HCEC 1CT (cell line): ENCODE data around the gene PARG.
"Not testable (repeated sequence)": the region's sequence is repeated elsewhere in the genome, so short reads cannot be mapped to it uniquely, and the experiment has no call there.

Source experiments
- DNase-seq: peaks from one replicate; pipeline ENCODE4 v3.0.0-alpha.2; 2017

The PARG gene

DNA sequence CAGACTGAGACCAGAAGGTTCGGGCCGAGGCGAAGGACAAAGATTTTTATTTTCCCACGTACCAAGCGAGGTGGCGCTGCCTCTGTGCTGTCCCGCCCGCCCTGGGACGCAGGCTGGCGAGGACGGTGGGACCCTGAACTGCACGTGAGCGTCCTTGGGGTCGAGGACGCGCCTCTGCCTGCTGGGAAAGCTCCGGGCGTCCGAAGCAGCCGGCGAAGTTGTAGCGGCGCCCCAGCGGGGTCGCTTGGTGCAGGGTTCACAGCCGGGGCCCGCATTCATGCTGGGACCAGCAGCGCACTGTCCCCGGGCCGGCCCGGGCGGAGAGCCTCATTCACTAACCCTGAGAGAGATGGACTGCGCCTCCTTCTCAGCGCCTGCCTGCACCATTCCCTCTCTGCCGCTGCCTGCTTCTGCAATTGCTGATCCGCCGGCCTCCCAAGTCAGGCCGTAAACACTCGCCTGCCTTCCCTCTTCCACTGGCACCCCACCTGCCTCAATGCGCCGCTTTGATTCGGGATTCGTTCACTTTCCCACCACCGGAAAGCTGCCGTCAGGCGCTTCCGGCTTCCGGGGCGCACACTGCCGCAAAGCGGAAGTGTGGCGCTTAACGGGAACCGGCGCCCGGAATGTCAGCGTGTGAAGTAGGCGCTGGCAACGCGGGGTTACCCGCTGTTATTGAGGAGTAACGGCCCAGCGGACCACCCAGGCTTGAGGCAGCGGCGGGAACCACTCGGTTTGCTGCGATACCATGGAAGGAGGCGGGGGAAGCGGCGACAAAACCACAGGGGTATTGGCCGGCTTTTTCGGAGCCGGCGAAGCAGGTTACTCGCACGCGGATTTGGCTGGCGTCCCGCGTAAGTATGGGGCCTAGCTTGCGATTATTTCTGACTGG is at the start of gene PARG, which contains the start of gene TIMM23B:
Gene PARG, minus strand, starts transcription at position 581 of the 892 bp plus-strand sequence. Its CDS starts 302 bp downstream, at position 279.
Gene TIMM23B, plus strand, starts transcription at position 607 of the 892 bp plus-strand sequence. Its CDS starts 142 bp downstream, at position 749.
- peak; percentile 73 for DNase-seq

DNA sequence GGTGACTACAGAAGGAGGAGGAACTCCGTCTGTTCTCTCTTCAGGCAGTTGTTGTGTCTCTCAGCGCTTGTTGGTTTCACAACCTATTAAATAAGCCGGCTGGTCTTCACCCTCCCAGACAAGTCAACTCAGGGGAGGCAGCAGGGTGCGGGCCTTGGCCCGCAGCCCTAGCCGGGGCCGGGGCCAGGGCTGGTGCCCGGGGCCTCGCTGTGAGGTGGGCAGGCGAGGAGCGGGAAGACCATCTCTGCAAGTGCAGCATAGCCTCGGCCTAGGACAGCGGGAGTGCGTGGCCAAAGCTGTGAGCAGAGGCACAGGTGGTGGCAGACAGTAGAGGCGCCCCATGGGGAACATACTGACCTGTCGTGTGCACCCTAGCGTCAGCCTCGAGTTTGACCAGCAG is 46.5 kb upstream of the PARG start, which contains the start of gene AGAP6:
Gene AGAP6, plus strand, starts transcription at position 31 of the 400 bp plus-strand sequence. Its CDS starts 310 bp downstream, at position 341.
- not testable (repeated sequence) for DNase-seq

DNA sequence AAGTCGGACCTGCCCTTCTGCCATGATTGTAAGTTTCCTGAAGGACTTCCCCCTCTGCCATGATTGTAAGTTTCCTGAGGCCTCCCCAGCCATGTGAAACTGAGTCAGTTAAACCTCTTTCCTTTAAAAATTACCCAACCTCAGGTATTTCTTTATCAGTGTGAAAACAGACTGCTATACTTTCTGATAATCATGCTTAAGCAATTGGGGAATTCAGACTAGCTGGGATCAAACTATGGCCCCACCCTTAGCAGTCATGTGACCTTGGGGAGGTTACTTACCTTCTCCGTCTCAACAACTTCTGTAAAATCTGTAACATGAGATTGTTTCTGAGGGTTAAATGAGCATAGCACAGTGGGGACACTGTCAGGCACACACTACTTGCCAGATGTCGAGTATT is 45.4 kb upstream of the PARG start:
- not testable (repeated sequence) for DNase-seq

DNA sequence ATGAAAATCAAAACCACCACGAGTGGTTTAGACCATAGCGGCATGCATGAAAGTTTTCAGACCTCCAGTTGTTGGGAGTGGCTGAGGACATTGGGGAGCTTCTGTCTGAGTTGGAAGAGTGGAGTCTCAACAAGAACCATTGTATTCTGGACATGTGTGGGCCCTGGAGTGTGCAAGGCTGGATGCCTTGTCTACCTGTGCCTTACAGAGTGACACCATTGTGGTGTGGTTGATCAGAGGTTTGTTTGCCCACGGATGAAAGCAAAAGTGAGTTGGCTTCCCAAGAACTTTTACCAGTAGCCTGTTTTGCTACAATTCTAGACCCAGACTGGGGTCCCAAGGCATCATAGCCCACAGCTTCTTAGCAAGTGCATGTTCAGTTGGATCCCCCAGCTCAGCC is 35.9 kb upstream of the PARG start:
- not testable (repeated sequence) for DNase-seq

DNA sequence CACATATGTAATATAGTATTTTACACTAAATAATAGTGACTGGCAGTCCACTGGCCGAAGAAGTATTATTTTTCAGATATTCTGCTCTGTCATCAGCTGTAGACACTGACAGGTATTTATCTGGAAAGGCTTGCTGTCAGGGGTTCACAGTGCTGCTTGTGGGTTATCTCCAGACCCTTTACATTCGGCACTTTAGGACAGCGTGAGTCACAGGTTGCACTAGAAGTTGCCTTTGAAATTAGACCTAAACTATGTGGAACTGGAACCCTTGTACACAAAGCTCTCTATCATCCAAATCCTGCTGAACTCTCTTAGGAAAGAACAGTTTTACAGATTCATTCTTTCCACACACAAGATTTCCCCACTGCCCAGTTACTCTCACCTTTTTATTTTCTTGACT is 30.3 kb upstream of the PARG start:
- not testable (repeated sequence) for DNase-seq

DNA sequence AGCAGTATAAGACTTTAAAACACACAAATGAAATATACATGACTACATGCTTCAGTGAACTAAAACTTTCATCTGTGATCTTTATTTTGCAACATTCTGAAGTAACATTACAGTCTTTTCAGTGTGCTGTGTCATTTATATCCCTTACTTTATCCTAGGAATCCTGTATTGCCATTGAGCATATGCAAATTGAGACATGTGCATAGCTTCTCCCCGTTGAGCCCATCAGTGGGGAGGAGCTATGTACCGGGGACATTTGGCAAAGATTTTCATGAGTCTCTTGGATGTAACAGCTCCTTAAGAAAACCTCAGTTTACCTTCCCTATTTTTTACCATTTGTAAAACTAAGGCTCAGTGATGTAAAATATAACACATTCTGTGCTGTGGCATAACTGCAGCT is 29.6 kb upstream of the PARG start:
- not testable (repeated sequence) for DNase-seq

DNA sequence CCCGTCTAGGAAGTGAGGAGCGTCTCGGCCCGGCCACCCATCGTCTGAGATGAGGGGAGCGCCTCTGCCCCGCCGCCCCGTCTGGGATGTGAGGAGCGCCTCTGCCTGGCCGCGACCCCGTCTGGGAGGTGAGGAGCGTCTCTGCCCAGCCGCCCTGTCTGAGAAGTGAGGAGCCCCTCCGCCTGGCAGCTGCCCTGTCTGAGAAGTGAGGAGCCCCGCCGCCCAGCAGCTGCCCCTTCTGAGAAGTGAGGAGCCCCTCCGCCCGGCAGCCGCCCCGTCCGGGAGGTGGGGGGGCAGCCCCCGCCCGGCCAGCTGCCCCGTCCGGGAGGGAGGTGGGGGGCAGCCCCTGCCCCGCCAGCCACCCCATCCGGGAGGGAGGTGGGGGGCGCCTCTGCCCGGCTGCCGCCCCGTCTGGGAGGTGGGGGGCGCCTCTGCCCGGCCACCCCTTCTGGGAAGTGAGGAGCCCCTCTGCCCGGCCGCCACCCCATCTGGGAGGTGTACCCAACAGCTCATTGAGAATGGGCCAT is 28.6 kb upstream of the PARG start:
- not testable (repeated sequence) for DNase-seq

DNA sequence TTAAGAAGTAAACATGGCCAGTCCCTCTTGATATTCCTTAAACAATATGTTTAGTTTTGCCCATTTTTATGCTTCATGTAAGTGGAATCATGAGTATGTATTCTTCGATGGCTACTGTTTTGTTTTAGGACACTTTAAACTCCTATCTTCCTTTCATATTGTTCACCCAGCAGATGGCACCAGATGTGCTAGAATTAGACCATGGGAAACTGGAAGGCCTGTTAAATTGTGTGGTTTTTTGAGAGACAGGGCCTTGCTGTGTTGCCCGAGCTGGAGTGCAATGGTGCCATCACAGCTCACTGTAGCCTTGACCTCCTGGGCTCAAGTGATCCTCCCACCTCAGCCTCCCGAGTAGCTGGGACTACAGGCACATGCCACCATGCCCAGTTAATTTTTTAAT is 11.3 kb upstream of the PARG start:
- peak; percentile 34 for DNase-seq

DNA sequence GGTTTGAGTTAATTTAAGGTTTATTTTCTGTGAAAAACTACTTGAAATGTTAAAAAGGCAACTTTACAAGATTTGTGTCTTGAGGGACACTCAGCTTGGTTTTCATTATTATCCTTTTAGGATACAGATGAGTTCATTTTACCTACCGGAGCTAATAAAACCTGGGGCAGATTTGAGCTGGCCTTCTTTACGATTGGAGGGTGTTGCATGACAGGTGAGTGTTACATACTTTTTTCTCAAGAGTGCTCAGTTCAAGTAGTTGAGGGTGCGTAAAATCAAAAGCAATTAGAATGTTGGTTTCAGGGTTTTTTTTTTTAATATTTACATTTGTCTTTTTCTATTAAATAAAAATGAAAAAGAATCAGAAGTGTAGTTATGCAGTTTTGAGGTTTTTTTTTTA is 10.2 kb upstream of the PARG start:
- not testable (repeated sequence) for DNase-seq

DNA sequence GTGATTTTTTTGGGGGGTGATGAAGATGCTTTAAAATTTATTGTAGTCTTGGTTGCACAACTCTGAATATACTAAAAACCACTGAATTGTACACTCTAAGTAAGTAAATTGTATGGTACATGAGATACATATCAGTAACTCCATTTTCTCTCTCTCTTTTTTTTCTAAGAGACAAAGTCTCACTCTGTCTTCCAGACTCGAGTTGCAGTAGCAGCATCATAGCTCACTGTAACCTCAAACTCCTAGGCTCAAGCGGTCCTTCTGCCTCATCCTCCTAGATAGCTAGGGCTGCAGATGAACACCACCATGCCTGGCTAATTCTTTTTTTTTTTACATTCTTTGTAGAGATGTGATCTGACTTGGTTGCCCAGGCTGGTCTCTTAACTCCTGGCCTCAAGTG is 6.9 kb upstream of the PARG start:
- DNase-seq, result not testable (repeated sequence)

DNA sequence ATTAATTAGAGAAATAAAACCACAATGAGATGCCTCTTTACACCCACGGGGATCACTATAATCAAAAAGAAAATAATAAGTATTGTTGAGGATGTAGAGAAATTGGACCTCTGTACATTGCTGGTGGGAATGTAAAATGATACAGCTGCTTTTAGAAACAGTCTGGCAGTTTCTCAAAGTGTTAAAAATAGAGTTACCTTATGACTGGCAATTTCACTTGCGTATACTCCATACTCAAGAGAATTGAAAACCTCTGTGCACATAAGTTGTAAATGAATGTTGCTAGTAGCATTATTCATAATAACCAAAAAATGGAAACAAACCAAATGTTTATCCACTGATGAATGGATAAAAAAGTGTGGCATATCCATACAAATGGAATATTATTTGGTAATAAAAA is 6.3 kb upstream of the PARG start:
- DNase-seq, result not testable (repeated sequence)

DNA sequence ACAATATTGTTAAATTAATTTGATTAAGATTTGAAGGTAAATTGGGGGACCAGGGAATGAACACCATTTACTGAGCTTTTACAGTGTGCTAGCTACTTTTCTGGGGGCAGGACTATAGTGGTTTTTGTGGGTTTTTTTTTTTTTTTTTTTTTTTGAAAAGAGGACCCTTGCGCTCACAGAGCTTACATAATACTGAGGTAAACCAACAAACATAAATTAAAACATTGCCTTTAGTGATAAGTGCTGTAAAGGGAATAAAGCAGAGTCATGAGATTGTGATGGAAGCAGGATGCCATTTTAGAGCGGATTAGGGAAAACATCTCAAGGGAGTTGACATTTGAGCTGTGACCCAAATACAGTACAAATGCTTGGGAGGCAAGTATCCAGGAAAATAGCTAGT is 1.8 kb upstream of the PARG start:
- not testable (repeated sequence) for DNase-seq

DNA sequence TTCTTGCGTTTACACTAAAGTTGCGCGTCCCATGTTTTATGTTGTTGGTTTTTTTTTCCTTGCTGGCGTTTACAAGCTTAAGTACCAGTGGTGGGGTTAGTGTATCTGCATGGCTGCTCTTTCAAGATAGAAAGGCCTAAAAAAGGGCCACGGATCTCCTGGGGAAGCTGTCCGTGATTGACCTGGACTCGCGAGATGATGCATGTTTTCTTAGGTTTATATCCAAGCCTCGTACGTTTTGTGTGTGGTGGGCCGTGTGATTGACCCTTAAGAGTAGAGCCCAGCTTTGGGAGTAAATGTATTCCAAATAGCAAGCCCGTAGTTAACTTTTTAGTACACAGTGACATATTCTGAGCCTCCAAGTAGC is 495 bp upstream of the PARG start:
- not testable (repeated sequence) for DNase-seq

DNA sequence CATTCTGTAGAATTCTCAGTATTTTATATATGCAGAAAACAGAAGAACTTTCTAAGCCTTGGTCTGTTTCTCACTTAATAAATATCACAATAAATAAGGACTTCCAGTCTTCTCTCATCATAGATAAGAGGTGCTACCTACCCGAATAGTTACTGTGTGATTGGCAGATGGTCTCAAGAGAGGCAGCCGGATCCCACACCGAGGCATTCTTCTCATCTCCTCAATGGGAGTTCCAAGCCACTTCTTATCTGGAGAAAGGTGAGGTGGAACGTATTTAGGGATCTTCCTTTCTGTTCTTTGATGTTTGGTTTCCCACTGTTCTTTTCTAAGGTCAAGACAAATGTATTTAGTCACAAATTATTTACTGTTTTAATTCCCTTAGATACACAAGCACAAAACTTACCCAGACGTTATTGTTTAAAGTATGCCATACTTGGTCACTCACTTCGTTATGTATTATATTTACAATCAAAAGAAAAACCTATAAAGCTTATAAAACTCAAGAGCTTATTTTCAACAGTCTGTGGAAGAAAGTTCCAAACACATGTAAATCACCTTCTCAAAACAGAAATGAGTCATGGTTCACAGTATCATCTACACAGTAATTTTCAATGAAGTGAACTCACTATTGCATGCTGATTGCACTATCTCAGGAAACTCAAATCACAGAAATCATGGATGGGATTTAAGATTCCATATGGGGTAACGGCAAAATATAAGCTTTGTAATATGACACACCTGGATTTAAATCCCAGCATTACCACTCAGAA is 9.7 kb downstream of the PARG start:
- not testable (repeated sequence) for DNase-seq

DNA sequence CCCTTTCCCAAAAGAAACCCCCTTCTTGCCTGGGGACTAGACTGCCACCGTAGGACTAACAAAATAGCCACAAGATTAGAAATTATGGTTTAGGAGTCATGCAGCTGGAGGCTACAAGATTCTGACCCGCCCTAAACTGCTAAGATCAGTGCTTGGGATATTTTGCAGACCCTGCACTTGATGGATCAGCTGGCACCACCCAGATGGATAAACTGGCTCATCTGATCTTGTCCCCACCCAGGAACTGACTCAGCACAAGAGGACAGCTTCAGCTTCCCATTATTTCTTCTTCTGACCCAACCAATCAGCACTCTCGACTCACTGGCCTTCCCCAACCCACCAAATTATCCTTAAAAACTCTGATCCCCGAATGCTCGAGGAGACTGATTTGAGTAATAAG is 10.6 kb downstream of the PARG start:
- DNase-seq, result not testable (repeated sequence)

DNA sequence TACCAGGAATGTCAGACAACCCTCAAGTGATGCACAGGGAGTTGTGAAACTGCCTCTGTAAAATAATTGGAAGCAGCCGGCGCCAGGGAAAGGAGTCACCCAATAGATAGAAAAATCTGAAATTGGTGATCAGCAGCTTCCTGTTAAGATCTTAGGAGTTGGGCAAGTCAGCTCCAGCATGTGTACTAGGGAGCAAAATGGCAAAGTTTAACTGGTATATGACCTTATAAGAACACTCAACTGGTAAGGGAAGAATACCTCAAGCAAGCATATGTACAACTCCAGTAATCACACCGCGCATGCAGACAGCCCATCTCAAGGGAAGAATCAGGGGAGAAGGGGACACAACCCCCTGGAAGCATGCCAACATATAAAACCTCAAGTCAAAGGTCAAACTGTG is 18.3 kb downstream of the PARG start:
- not testable (repeated sequence) for DNase-seq

DNA sequence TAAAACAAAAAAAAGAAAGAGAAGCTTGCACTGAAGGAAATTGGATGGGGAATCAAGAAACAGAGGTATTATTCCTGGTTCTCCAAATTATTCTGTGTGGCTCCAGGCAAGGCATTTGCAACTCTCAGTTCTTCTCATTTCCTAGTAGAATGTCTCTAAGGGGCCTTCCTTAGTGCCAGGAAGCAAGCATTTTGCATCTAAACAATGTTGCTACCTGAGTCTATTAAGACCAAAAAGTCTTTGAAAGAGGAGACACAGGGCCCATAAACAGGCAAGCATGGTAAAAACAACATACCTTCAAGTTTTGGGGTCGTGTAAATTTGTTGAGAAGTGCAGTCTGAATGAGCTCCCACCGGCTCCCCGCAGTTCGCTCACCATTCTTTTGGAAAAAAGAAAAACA is 19.8 kb downstream of the PARG start:
- not testable (repeated sequence) for DNase-seq

DNA sequence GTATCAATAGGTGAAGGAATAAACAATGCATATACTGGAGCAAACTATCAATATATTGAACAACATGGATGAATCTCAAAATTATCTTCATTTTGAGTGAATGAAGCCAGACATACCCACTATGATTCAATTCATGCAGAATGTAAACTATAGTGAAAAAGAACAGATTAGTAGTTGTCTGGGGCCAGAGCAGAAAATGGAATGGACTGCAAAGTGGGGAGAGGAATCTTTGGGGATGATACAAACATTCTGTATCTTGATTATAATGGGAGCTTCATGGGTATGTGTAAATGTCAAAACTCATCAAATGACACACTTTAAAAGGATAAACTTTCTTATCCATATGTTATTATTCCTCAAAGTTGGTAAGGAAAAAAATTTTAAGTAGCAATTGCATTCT is 23.9 kb downstream of the PARG start:
- DNase-seq, result not testable (repeated sequence)

DNA sequence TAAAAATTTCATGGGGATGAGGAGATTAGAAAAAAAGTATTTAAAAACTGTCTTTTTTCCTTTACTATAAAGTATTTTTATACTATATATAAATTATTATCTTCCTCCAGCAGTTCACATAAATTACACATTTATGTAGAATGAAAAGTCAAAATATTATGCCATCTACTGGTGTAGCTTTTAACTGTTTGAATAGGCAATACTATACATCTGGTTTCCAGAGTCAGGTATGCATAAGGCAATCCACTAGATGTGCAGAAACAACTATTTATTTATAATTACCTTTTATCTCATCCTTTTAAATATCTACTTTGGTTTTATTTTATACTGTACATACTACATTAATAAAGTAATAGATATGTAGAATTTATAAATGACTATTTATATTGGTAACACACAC is 25.4 kb downstream of the PARG start:
- not testable (repeated sequence) for DNase-seq

DNA sequence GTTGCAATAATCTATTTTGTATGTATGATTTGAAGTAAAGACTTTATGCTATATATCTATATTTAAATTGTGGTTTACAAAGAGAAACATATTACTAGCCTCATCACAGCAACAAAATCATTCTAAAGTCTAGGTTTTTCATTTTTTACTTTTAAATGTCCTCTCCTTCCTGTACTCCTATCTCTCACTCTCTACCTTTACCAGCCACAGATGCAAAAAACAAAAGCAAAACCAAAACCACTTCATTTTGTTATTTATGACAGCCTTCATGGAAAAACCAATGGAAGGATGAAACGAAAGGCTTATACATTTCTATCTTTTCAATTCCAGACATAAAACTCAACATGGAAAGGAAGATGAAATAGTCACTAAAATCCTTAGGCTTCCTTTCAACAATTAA is 31.5 kb downstream of the PARG start:
- DNase-seq, result not testable (repeated sequence)

DNA sequence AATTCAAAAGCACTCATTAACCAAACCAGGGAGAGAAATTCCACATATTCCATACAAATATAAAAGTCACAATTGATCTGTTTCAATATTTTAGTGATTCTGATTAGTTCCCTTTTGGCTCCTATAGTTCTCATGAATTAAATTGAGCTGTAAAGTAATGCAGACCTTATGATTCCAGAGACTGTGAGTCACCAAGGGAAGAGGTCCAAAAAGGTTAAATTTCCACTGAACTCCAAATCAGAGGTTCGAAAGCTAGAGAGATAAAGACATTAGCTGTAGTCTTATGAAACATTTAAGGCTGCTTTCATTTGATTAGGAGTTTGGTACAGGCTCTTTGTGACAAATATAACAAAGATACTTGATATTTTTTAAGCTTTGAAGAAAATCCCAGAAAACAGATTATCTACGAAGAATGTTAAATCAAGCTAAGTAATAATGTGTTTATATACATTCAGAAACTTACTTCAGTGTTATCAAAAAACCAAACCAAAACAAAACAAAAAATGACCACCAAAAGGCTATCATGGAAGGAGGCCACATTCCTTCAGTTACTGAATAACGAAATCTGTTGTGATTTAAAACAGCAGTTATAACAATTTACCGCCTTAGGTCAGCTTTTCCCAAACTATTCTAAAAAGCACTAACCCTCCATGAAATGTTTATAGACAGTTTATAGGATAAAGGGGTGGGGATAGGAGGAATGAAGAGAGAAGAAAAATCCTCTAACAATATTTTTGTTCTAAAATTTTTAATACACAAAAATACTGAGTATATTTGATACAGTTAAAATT is 33.3 kb downstream of the PARG start:
- DNase-seq, result not testable (repeated sequence)

DNA sequence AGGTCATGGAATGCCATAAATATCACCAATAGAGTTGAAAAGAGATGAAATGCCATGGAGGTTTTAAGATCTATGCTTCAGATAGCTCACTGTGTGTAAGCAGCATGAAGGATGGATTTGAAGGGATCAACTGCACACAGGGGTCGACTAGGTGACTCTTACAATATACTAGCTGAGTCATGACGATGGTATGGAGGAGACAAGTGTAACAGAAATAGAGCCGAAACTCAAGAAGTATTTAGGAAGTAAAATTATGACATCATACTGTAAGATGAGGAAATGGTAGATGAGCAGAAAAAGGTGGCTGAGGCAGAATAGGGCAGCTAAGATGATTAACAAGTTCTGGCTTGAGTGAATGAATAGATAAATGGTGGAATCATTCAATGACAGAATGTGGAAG is 38.0 kb downstream of the PARG start:
- not testable (repeated sequence) for DNase-seq
